ENCODE results near the gene BEGAIN.

BEGAIN gene

GRCh38 chr14:100615736-100616695 lies 28.8 kb upstream of the BEGAIN start:
- no peak for DNase-seq

- DNase-seq: no peak
These were observed 27.6 kb upstream of the BEGAIN start for GRCh38 chr14:100614803-100615202.

GRCh38 chr14:100612986-100613385 lies 25.8 kb upstream of the BEGAIN start:
- DNase-seq: no peak

- no peak for DNase-seq
These were observed 24.7 kb upstream of the BEGAIN start for GRCh38 chr14:100611811-100612480.

- DNase-seq: no peak
These were observed 23.4 kb upstream of the BEGAIN start for GRCh38 chr14:100610511-100611217.

- DNase-seq: no peak
These were observed 22.7 kb upstream of the BEGAIN start for GRCh38 chr14:100609941-100610391.

GRCh38 chr14:100609331-100609870 lies 22.2 kb upstream of the BEGAIN start:
- no peak for DNase-seq

GRCh38 chr14:100608586-100609330 lies 21.5 kb upstream of the BEGAIN start:
- no peak for DNase-seq

- DNase-seq: no peak
These were observed 20.8 kb upstream of the BEGAIN start for GRCh38 chr14:100608064-100608463.

- DNase-seq: no peak
These were observed 20.4 kb upstream of the BEGAIN start for GRCh38 chr14:100607611-100607956.

GRCh38 chr14:100606687-100607610 lies 19.7 kb upstream of the BEGAIN start:
- no peak for DNase-seq

GRCh38 chr14:100605706-100606686 lies 18.8 kb upstream of the BEGAIN start:
- no peak for DNase-seq

GRCh38 chr14:100605230-100605629 lies 18.0 kb upstream of the BEGAIN start:
- DNase-seq: no peak

GRCh38 chr14:100604709-100605108 lies 17.5 kb upstream of the BEGAIN start:
- DNase-seq: no peak

GRCh38 chr14:100604121-100604501 lies 16.9 kb upstream of the BEGAIN start:
- DNase-seq: no peak

- no peak for DNase-seq
These were observed 16.3 kb upstream of the BEGAIN start for GRCh38 chr14:100603341-100604120.

- no peak for DNase-seq
These were observed 15.5 kb upstream of the BEGAIN start for GRCh38 chr14:100602621-100603230.

- DNase-seq: no peak
These were observed 14.7 kb upstream of the BEGAIN start for GRCh38 chr14:100601914-100602313.

GRCh38 chr14:100601064-100601463 lies 13.8 kb upstream of the BEGAIN start:
- no peak for DNase-seq
